ENCODE data around the gene INSL6. TPM values are rescaled to one million over a fixed set of nuclear protein-coding genes. Genes with fewer than 3 reads are reported as not detected.

The INSL6 gene
- total RNA-seq (not detected), polyA plus RNA-seq (not detected)
- long read RNA-seq, donor 1, partial matches to known transcripts = 0 of 1 reads
- long read RNA-seq, donor 1, other reads (novel, unspliced or antisense) = 1 of 1 reads
- long read RNA-seq, donor 2 = 0 reads
- long read RNA-seq, donor 3 = 0 reads
- long read RNA-seq, donor 4 = 0 reads

GRCh38 chr9:5185220-5185840 is at the start of gene INSL6:
Gene INSL6, minus strand, starts transcription at chr9:5185639. Its CDS starts 37 bp downstream, at chr9:5185602.
- DNase-seq (no peak), ATAC-seq (no peak)
- WGBS = 89% methylated on average over 44 of the region's 44 CpGs
- no peak within 1 kb of the TSS for H3K4me3 ChIP-seq (ENCODE audit: low read length)
- intact Hi-C loops (cut with DNase I) = loop anchor here (5.0 to 10.0 kb wide), 5 partner anchors 239 to 419 kb away; no protein-coding TSS in a partner anchor
- no peaks in the 10 kb centered on the region for H3K9me3 ChIP-seq (ENCODE audit: control insufficient read depth, low read length)
- H3K27ac ChIP-seq (ENCODE audit: low read length) = no peak within 1 kb of the TSS
- H3K4me1 ChIP-seq (ENCODE audit: control insufficient read depth, insufficient read depth, low read length) = no peaks in the 10 kb centered on the region
- H3K27me3 ChIP-seq (ENCODE audit: control insufficient read depth, insufficient read depth) = no peaks in the 10 kb centered on the region

GRCh38 chr9:5231212-5231611 is 45.8 kb upstream of the INSL6 start, which contains the start of gene INSL4:
Gene INSL4, plus strand, starts transcription at chr9:5231419. Its CDS starts 105 bp downstream, at chr9:5231524.
- no peak for ATAC-seq
- Histone ChIP-seq H3K4me3 (ENCODE audit: low read length) (no peak within 1 kb of the TSS), H3K27ac (ENCODE audit: low read length) (no peak within 1 kb of the TSS), H3K27me3 (ENCODE audit: control insufficient read depth, insufficient read depth) (no peaks in the 10 kb centered on the region), H3K4me1 (ENCODE audit: control insufficient read depth, insufficient read depth, low read length) (no peaks in the 10 kb centered on the region), H3K9me3 (ENCODE audit: control insufficient read depth, low read length) (no peaks in the 10 kb centered on the region)
- 92% methylated on average over 2 of the region's 2 CpGs for WGBS
- DNase-seq = no peak
- intact Hi-C loops (cut with DNase I) = no loop called here

GRCh38 chr9:5230554-5230953 is 45.1 kb upstream of the INSL6 start:
- DNase-seq = no peak
- intact Hi-C loops (cut with DNase I) = no loop called here
- H3K27me3 ChIP-seq (ENCODE audit: control insufficient read depth, insufficient read depth) = no peaks in the 10 kb centered on the region
- H3K4me3 ChIP-seq (ENCODE audit: low read length) = no peak overlapping the region
- ATAC-seq = no peak
- H3K4me1 ChIP-seq (ENCODE audit: control insufficient read depth, insufficient read depth, low read length) = no peaks in the 10 kb centered on the region
- no peaks in the 10 kb centered on the region for H3K9me3 ChIP-seq (ENCODE audit: control insufficient read depth, low read length)
- 85% methylated on average over 10 of the region's 10 CpGs for WGBS
- no peak overlapping the region for H3K27ac ChIP-seq (ENCODE audit: low read length)

DNA sequence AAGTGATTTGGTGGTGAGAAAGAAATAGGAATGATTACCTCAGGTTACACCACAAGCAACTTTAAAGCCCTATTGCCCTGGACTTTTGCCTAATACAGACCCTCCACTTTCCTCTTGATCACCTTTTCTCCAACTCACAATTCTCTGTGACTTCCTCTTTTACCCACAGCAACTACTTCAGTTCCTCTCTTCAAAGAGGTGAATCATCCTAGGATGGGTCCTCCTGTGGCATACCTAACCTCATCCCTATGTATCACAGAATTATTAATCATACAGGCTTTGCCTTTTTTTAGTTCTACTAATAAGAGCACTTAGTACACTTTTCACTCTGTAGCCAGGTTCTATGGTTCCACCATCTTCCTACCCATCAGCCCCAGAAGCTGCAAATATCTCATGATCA is 19.6 kb upstream of the INSL6 start:
- Histone ChIP-seq H3K4me3 (ENCODE audit: low read length) (no peak overlapping the region), H3K4me1 (ENCODE audit: control insufficient read depth, insufficient read depth, low read length) (no peaks in the 10 kb centered on the region), H3K9me3 (ENCODE audit: control insufficient read depth, low read length) (no peaks in the 10 kb centered on the region), H3K27me3 (ENCODE audit: control insufficient read depth, insufficient read depth) (no peaks in the 10 kb centered on the region), H3K27ac (ENCODE audit: low read length) (no peak overlapping the region)
- DNase-seq (no peak), ATAC-seq (no peak)
- intact Hi-C loops (cut with DNase I) = no loop called here

- intact Hi-C loops (cut with DNase I) = no loop called here
- H3K27me3 ChIP-seq (ENCODE audit: control insufficient read depth, insufficient read depth) = no peaks in the 10 kb centered on the region
- no peaks in the 10 kb centered on the region for H3K9me3 ChIP-seq (ENCODE audit: control insufficient read depth, low read length)
- H3K27ac ChIP-seq (ENCODE audit: low read length) = no peak overlapping the region
- ATAC-seq = no peak
- H3K4me3 ChIP-seq (ENCODE audit: low read length) = no peak overlapping the region
- no peaks in the 10 kb centered on the region for H3K4me1 ChIP-seq (ENCODE audit: control insufficient read depth, insufficient read depth, low read length)
- WGBS = 43% methylated on average over 1 of the region's 1 CpG
- no peak for DNase-seq
These were observed 10.0 kb upstream of the INSL6 start for GRCh38 chr9:5195463-5195862.

DNA sequence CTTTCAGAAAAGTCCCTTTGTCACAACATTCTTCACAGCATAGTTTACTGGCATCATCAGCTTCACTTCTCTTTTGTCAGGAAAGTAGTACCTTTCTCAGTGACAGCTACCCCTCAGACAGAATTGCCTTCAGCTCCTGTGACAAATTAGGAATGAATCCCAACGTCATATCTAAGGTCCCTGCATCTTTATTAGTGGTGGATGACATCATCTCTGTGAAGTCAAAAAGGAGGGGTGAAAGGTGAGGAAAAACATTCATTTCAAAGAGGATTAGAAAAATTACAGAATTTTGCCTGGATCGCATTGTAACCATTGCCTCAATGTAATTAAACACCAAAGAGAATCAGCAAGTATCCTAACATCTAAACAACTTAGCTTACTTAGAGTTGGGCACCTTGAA is 7.9 kb upstream of the INSL6 start:
- intact Hi-C loops (cut with DNase I) = loop anchor here in 1 of 4 donors (5.0 kb wide), 1 partner anchor 394 kb away; no protein-coding TSS in a partner anchor
- no peaks in the 10 kb centered on the region for H3K27me3 ChIP-seq (ENCODE audit: control insufficient read depth, insufficient read depth)
- 56% methylated on average over 2 of the region's 2 CpGs for WGBS

GRCh38 chr9:5191985-5192384 is 6.5 kb upstream of the INSL6 start:
- DNase-seq (no peak), ATAC-seq (no peak)
- intact Hi-C loops (cut with DNase I) = loop anchor here in 1 of 4 donors (5.0 kb wide), 1 partner anchor 395 kb away; no protein-coding TSS in a partner anchor
- no peak overlapping the region for H3K27ac ChIP-seq (ENCODE audit: low read length)
- 65% methylated on average over 3 of the region's 3 CpGs for WGBS
- H3K27me3 ChIP-seq (ENCODE audit: control insufficient read depth, insufficient read depth) = no peaks in the 10 kb centered on the region
- H3K9me3 ChIP-seq (ENCODE audit: control insufficient read depth, low read length) = no peaks in the 10 kb centered on the region
- no peak overlapping the region for H3K4me3 ChIP-seq (ENCODE audit: low read length)
- H3K4me1 ChIP-seq (ENCODE audit: control insufficient read depth, insufficient read depth, low read length) = no peaks in the 10 kb centered on the region

More for the DNA sequence above, 7.9 kb upstream of the INSL6 start:
- Histone ChIP-seq H3K4me1 (ENCODE audit: control insufficient read depth, insufficient read depth, low read length) (no peaks in the 10 kb centered on the region), H3K27ac (ENCODE audit: low read length) (no peak overlapping the region), H3K9me3 (ENCODE audit: control insufficient read depth, low read length) (no peaks in the 10 kb centered on the region), H3K4me3 (ENCODE audit: low read length) (no peak overlapping the region)
- ATAC-seq (no peak), DNase-seq (no peak)

DNA sequence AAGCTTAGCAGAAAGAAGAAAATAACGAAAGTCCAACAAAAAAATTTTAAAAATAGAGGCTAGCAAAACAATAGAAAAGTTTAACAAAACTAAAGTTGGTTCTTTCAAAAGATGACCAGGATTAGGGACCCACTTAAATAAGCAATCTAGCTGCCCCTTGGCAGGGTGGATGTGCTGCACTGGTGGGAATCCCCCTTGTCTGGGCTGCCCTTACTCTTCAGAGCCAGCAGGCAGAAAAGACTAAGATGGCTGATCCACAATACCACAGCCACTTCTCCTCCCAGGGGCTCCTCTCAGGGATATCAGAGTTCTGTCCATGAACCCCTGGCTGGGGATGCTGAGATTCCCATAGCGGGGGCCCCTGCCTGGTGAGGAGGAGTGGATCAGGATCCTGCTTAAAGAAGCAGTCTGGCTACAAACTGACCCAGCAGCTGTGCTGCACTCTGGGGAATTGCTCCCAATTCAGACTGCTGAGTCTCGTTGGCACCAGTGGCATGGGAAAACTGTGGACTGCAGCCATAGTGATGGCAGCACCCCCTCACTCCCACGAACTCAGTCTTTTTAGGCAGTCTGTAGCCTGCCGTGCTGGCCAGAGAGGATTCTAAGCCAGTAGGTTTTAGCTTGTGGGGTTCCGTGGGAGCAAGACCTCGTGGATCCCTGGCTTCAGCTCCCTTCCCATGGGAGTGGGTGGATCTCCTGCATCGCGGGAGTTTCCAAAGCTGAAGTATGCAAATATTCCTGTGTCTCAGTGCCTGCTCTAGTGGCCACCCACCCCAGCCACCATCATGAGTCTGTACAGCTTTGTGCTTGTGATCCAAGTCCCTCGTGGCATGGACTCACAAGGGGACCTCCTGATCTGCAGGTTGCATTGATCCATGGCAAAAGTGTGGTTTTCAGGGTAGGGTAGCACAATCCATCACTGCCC is 2.9 kb upstream of the INSL6 start:
- Histone ChIP-seq H3K4me3 (ENCODE audit: low read length) (no peak overlapping the region), H3K27ac (ENCODE audit: low read length) (no peak overlapping the region), H3K4me1 (ENCODE audit: control insufficient read depth, insufficient read depth, low read length) (no peaks in the 10 kb centered on the region), H3K27me3 (ENCODE audit: control insufficient read depth, insufficient read depth) (no peaks in the 10 kb centered on the region), H3K9me3 (ENCODE audit: control insufficient read depth, low read length) (no peaks in the 10 kb centered on the region)
- 55% methylated on average over 10 of the region's 10 CpGs for WGBS
- ATAC-seq = no peak
- no peak for DNase-seq
- intact Hi-C loops (cut with DNase I) = loop anchor here (5.0 to 10.0 kb wide), 5 partner anchors 236 to 416 kb away; no protein-coding TSS in a partner anchor

- H3K4me1 ChIP-seq (ENCODE audit: control insufficient read depth, insufficient read depth, low read length) = no peaks in the 10 kb centered on the region
- no peak overlapping the region for H3K4me3 ChIP-seq (ENCODE audit: low read length)
- peak in 1 of 3 donors; percentile 71 for DNase-seq
- no peaks in the 10 kb centered on the region for H3K27me3 ChIP-seq (ENCODE audit: control insufficient read depth, insufficient read depth)
- no peak overlapping the region for H3K27ac ChIP-seq (ENCODE audit: low read length)
- peak; percentile 66 to 67 for ATAC-seq
- intact Hi-C loops (cut with DNase I) = loop anchor here (5.0 to 10.0 kb wide), 5 partner anchors 238 to 418 kb away; no protein-coding TSS in a partner anchor
- H3K9me3 ChIP-seq (ENCODE audit: control insufficient read depth, low read length) = no peaks in the 10 kb centered on the region
- 28% methylated on average over 8 of the region's 8 CpGs for WGBS
These were observed 1.2 kb upstream of the INSL6 start for GRCh38 chr9:5186416-5187169.

- ATAC-seq (no peak), DNase-seq (no peak)
- Histone ChIP-seq H3K4me1 (ENCODE audit: control insufficient read depth, insufficient read depth, low read length) (no peaks in the 10 kb centered on the region), H3K9me3 (ENCODE audit: control insufficient read depth, low read length) (no peaks in the 10 kb centered on the region), H3K4me3 (ENCODE audit: low read length) (no peak overlapping the region), H3K27ac (ENCODE audit: low read length) (no peak overlapping the region), H3K27me3 (ENCODE audit: control insufficient read depth, insufficient read depth) (no peaks in the 10 kb centered on the region)
- intact Hi-C loops (cut with DNase I) = loop anchor here (5.0 to 10.0 kb wide), 5 partner anchors 240 to 420 kb away; no protein-coding TSS in a partner anchor
- WGBS = 89% methylated on average over 2 of the region's 2 CpGs
These were observed 663 bp downstream of the INSL6 start for GRCh38 chr9:5184776-5185175.
